ENCODE measurements around the gene FADD.

- TF ChIP-seq, protein P1, sequence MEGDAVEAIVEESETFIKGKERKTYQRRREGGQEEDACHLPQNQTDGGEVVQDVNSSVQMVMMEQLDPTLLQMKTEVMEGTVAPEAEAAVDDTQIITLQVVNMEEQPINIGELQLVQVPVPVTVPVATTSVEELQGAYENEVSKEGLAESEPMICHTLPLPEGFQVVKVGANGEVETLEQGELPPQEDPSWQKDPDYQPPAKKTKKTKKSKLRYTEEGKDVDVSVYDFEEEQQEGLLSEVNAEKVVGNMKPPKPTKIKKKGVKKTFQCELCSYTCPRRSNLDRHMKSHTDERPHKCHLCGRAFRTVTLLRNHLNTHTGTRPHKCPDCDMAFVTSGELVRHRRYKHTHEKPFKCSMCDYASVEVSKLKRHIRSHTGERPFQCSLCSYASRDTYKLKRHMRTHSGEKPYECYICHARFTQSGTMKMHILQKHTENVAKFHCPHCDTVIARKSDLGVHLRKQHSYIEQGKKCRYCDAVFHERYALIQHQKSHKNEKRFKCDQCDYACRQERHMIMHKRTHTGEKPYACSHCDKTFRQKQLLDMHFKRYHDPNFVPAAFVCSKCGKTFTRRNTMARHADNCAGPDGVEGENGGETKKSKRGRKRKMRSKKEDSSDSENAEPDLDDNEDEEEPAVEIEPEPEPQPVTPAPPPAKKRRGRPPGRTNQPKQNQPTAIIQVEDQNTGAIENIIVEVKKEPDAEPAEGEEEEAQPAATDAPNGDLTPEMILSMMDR (IDR thresholded peaks at IDR 0.05; ENCODE audit: insufficient read depth, low read length, poor library complexity, severe bottlenecking) = no peak
- no peak for TF ChIP-seq EZH2phosphoT487 (conservative IDR thresholded peaks at IDR 0.05; ENCODE audit: low read length)
Observed at GRCh38 chr11:70233511-70233934, 30.4 kb downstream of the FADD start.
